ENCODE results near the gene IGBP1.

GRCh38 chrX:70183091-70183490, 49.8 kb downstream of the IGBP1 start:
- no peak for TF ChIP-seq POLR2A (IDR thresholded peaks at IDR 0.05; ENCODE audit: low read depth, low read length)
- TF ChIP-seq POLR2AphosphoS5 (IDR thresholded peaks at IDR 0.05; ENCODE audit: low read depth, low read length), result no peak
